Hepatic stellate cell (primary cell): ENCODE measurements around the gene SYT3.
"Not testable (repeated sequence)": the region's sequence is repeated elsewhere in the genome, so short reads cannot be mapped to it uniquely, and the experiment has no call there.

Experiments
- DNase-seq: peaks from one replicate; pipeline ENCODE4 v3.0.0; 2011; ENCODE audit warnings: low spot score

Gene SYT3

GRCh38 chr19:50636317-50637085 is 3.2 kb downstream of the SYT3 start:
- no peak for DNase-seq

DNA sequence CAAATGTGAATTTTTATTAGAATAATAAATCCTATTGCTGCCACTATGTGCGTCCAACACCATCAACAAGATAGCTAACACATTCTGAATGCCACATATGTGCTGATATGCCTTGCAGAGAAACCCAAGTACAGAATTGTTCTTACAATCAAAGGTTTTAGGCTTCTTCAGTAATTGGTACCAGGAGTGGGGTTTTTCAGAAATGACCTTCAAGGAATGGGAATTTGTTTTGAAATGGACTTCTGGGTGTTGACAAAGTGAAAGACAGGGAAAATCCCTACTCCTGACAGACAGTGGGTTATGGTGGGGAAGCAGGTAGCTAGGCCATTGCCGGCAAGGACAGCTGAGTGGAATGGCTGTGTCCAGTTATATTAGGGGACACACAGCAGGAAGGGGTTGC is 5.7 kb downstream of the SYT3 start:
- DNase-seq: no peak

DNA sequence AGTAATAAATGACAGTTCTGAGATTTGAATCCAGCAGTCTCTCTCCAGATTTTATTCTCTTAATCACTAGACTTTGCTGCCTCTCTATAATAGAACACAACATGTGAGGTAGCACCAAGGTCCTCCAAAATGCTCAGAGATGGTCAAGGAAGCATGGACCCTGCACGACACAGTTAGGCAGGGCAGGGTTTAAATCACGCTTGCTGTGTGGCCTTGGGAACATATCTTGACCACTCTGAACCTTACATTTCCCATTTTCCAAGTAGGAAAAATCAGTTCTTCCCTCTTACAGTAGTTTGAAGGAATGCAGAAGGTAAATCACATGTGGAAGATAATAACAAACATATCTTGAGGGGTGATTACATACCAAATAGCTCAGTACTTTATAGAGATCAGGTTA is 6.3 kb downstream of the SYT3 start:
- no peak for DNase-seq

DNA sequence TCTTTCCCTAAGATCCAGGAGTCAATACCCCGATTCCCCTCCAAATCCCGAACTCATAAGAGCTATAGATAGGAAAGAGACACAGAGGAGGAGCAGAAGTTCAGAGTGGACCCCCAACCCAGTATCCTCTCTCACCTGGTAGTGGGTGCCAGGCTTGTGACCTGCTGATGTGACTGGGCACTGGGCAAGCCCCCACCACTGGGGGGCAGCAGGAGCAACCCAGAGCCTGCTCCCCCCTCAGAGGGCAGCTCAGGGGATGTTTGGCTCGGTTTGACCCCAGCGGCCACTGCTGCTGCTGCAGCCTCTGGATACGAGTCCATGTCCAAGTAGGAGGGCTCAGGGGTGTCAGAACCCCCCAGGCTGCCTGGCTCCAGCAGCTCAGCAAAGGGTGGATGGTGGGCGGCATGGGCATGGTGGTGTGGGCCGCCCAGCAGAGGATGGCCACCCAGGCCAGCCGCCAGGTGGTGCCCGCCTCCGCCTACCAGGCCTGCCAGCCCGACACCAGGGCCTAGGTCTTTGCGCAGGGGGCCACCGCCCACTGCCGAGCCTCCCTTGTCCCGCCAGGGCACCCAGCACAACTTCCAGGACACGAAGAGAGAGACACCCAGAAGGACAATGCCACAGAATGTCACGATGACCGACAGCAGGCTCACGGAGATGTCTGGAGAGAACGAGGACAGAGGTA is 7.4 kb downstream of the SYT3 start:
- no peak for DNase-seq

DNA sequence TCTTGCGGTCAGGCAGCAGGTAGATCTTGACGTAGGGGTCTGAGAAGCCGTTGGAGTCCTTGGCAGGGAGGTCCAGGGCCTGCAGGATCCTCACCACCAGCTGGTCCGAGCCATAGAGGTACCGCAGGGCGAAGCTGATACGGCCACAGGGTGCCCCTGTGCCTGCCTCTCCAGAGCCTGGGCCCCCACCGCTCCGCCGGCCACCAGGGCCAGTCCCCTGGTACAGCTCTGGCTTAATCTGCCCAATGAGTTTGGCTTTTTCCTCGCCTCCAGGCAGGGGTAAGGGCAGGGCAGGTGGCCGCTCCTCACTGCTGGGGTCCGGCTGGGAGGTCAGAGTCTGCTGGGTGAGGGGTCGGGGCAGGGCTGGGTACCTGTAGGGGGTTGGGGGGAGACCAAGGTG is 9.9 kb downstream of the SYT3 start:
- DNase-seq: no peak

GRCh38 chr19:50629194-50629593 is 10.5 kb downstream of the SYT3 start:
- DNase-seq: no peak

GRCh38 chr19:50628551-50628950 is 11.1 kb downstream of the SYT3 start:
- DNase-seq: no peak

DNA sequence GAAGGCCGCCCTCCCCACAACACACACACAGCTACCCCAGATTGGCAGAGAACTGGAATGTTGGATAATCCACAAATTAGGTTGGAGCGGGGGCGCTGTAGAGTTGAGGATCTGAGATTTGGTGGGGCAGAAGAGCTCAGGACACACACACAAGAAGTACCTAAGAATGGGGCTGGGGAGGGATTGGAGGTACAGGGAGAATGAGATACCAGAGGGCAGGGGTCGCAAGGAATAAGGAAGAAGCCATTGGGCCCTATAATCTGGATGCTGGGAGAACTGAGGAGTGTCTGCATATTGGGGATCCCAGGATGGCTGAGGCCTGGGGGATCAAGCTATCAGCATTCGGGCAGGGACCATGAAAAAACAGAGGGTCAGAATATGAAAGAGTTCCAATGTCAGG is 11.5 kb downstream of the SYT3 start:
- DNase-seq: no peak

DNA sequence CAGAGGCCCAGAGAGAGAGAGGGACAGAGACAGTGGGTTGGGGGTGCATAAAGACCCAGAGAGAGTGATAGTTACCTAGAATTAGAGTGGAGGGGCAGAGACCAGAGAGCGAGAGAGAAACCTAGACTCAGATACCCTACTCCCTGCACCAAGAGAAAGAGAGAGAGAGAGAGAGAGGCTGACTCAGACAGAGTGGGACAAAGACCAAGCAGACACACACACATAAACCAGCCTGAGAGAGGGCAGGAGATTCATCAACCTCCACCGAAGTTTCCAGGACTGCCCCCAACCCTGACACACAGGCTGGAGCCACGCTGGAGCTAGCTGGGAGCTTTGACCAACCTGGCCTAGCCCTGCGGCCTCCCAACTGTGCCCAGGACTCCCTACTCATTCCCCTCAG is 12.9 kb downstream of the SYT3 start:
- DNase-seq: no peak

DNA sequence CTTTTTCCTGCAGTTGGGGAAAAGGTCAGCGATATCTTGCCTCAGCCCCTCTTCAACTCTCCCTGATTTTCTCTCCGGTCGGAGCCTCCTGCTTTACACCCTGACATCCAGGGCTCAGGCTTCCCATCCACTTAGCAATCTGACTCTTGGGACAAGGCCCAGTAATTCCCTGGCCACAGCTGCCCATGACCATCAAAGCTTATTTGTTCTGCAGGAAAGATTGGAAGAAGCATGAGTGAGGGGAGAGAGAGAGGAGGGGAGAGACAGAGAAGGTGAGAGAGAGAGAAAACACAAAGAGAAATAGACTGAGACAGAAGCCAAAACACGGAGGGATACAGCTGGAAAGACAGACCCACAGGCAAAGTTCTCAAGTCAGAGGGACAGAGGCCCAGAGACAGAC is 13.7 kb downstream of the SYT3 start:
- DNase-seq: no peak

- DNase-seq: no peak
Observed at GRCh38 chr19:50624949-50625600, 14.6 kb downstream of the SYT3 start.

GRCh38 chr19:50620394-50620906 is 19.2 kb downstream of the SYT3 start:
- DNase-seq: not testable (repeated sequence)

DNA sequence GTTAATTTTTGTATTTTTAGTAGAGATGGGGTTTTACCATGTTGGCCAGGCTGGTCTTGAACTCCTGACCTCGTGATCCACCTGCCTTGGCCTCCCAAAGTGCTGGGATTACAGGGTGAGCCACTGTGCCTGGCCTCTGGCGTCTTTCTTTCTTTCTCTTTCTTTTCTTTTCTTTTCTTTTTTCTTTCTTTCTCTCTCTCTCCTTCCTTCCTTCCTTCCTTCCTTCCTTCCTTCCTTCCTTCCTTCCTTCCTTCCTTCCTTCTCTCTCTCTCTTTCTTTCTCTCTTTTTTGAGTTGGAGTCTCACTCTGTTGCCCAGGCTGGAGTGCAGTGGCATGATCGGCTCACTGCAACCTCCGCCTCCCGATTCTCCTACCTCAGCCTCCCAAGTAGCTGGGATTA is 20.5 kb downstream of the SYT3 start:
- not testable (repeated sequence) for DNase-seq

DNA sequence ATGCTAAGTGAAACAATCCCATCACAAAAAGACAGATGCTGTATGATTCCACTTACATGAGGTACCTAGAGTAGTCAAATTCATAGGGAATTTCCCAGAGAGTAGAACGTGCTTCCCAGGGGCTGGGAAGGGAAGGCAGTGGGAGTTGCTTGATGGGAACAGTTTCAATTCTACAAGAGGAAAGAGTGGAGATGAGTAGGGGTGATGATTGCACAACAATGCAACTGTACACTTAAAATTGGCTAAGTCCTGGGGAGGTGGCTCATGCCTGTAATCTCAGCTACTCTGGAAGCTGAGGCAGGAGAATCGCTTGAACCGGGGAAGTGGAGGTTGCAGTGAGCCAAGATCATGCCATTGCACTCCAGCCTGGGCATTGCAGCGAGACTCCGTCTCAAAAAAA is 21.3 kb downstream of the SYT3 start:
- DNase-seq: not testable (repeated sequence)

DNA sequence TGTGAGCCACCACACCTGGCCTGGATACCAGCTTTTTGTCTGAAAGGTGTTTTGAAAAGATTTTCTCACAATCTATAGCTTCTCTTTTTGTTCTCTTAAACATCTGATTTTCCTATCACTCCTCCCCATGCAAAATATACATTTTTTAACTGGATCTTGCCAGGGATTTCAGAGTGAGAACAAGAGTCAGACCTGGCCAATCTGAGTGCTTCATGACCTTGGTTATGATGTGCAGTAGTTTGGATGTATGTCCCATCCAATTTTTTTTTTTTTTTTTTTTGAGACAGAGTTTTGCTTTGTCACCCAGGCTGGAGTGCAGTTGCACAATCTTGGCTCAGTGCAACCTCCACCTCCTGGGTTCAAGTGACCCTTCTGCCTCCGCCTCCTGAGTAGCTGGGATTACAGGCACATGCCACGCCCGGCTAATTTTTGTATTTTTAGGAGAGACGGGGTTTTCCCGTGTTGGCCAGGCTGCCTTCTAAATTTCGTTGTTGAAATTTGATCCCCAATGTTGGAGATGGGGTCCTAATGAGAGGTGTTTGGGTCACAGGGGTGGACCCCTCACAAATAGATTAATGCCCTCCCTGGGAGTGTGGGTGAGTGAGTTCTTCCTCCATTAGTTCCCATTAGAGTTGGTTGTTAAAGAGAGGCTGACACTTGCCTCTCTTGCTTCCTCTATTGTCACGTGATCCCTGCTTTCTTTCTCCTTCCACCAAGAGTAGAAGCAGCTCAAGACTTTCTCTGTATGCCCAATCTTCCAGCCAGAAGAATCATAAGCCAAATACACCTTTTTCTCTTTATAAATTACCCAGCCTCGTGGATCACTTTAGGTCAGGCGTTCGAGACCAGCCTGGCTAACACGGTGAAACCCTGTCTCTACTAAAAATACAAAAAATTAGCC is 26.9 kb downstream of the SYT3 start:
- DNase-seq: not testable (repeated sequence)

- DNase-seq: peak; percentile 37
Observed at GRCh38 chr19:50607874-50608785, 31.6 kb downstream of the SYT3 start.

- no peak for DNase-seq
Observed at GRCh38 chr19:50607388-50607787, 32.3 kb downstream of the SYT3 start.

DNA sequence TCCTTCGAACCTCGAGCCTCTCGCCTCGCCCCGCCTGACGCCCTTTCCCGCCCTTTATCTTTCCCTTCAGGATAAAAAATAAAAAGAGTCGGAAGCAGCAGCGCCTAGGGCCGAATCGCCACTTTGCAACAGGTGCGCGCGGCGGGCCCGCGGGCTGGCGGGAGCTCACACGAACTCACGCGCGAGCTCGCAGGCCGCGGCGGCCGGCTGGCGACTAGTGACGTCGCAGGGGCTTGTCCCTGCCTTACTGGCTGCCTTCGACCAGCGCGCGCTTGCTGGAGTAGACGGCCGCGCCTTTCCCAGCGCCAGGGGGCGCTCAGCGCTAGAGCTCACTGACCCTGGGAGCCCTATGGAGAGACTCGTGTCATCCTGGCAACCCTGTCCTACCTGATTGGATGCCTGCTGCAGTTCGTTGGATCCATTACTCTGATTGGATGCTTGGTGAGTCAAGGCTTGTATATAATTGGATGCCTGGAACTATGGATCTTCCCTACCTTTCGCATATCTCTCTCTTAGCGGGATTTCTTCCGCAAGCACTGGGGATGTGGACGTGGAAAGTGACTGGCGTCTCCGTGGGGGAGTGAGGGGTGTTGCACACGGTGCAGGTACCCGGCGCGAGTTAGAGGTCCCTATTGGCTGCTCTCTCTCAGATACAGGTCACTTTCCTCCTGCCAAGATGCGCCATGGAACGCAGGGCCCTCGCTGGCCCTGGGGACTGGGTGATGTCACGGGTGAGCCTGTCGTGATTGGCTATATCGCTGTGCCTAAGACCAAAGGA is 33.4 kb downstream of the SYT3 start:
- DNase-seq: not testable (repeated sequence)

DNA sequence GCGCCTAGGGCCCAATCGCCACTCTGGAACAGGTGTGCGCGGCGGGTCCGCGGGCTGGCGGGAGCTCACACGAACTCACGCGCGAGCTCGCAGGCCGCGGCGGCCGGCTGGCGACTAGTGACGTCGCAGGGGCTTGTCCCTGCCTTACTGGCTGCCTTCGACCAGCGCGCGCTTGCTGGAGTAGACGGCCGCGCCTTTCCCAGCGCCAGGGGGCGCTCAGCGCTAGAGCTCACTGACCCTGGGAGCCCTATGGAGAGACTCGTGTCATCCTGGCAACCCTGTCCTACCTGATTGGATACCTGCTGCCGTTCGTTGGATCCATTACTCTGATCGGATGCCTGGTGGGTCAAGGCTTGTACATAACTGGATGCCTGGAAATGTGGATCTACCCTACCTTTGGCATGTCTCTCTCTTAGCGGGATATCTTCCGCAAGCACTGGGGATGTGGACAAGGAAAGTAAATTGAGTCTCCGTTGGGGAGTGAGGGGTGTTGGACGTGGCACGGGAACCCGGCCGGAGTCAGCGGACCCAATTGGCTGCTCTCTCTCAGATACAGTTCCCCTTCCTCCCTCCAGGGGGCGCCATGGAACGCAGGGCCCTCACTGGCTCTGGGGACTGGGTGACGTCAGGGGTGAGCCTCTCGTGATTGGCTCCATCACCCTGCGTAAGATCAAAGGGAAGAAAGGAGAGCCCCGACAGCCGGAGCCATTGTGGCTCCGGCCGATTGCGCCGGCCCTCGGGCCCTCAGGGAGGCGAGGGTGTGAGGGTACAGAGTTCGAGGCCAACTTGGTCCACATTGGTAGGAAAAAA is 35.2 kb downstream of the SYT3 start:
- DNase-seq: not testable (repeated sequence)
